PC-9 (cell line): ENCODE results near the gene EDEM1. TPM values are rescaled to one million over a fixed set of nuclear protein-coding genes. Genes with fewer than 3 reads are reported as not detected.

Experiments
- BruUV-seq: library from RNA; stranded (reverse); fragments of 400-500 nt; replicated peaks from 2 replicates; lab custom pipeline; 2021; lab: Mats Ljungman, UMichigan
- CTCF ChIA-PET: fragments of 300-600 bp; sonication (Branson Sonifier 250); formaldehyde crosslinking; loops from one replicate; lab custom pipeline; 2022; ENCODE audit warnings: antibody characterized with exemption; lab: Charles Lee
- POLR2A ChIA-PET: fragments of 300-600 bp; sonication (Branson Sonifier 250); formaldehyde crosslinking; loops from one replicate; lab custom pipeline; 2022; ENCODE audit warnings: antibody characterized with exemption; ENCODE audit not compliant: unreplicated experiment; lab: Charles Lee
- DNase-seq, 2 experiments: peaks; one replicate each; pipeline versions ENCODE4 v3.0.0 to v3.0.0-alpha.2; 2015 to 2022; ENCODE audit warnings: mixed read lengths in 1 of 2
- H2AFZ ChIP-seq: fragments of 200-600 bp; sonication (generic); 2 replicates; pipeline ENCODE4 v1.8.1; 2017; ENCODE audit warnings: antibody characterized with exemption
- H3F3A ChIP-seq: fragments of 200-600 bp; sonication (generic); 2 replicates; pipeline ENCODE4 v1.8.1; 2017; ENCODE audit warnings: antibody characterized with exemption, mild to moderate bottlenecking, low read depth; ENCODE audit not compliant: insufficient read depth
- H3K27ac ChIP-seq: fragments of 200-600 bp; sonication (generic); 2 replicates; pipeline ENCODE4 v1.6.1; 2016; ENCODE audit warnings: mixed run types
- H3K27me3 ChIP-seq: fragments of 200-600 bp; sonication (generic); 2 replicates; pipeline ENCODE4 v1.6.1; 2016; ENCODE audit warnings: low read depth, mixed run types; ENCODE audit not compliant: insufficient read depth
- H3K36me3 ChIP-seq: fragments of 200-600 bp; sonication (generic); 2 replicates; pipeline ENCODE4 v1.6.1; 2016; ENCODE audit warnings: low read depth, mixed run types
- H3K4me1 ChIP-seq: fragments of 200-600 bp; sonication (generic); replicated peaks from 2 replicates; pipeline ENCODE4 v1.6.1; 2016; ENCODE audit warnings: mixed run types; ENCODE audit not compliant: insufficient read depth
- H3K4me2 ChIP-seq: fragments of 200-600 bp; sonication (generic); 2 replicates; pipeline ENCODE4 v1.6.1; 2017; ENCODE audit warnings: mixed run types
- H3K4me3 ChIP-seq: fragments of 200-600 bp; sonication (generic); 2 replicates; pipeline ENCODE4 v1.6.1; 2016; ENCODE audit warnings: mixed run types
- H3K79me2 ChIP-seq: fragments of 200-600 bp; sonication (generic); 2 replicates; pipeline ENCODE4 v1.6.1; 2017; ENCODE audit warnings: low read depth, mixed run types
- H3K9me2 ChIP-seq: fragments of 200-600 bp; sonication (generic); 2 replicates; pipeline ENCODE4 v1.8.1; 2017; ENCODE audit warnings: mild to moderate bottlenecking; ENCODE audit not compliant: insufficient read depth
- H3K9me3 ChIP-seq: fragments of 200-600 bp; sonication (generic); 2 replicates; pipeline ENCODE4 v1.8.1; 2016; ENCODE audit warnings: low read depth; ENCODE audit not compliant: insufficient read depth
- H4K20me1 ChIP-seq: fragments of 200-600 bp; sonication (generic); 2 replicates; pipeline ENCODE4 v1.8.1; 2017; ENCODE audit not compliant: insufficient read depth
- EZH2 ChIP-seq: fragments of 200-600 bp; sonication (generic); IDR thresholded peaks from 2 replicates; pipeline ENCODE4 v1.8.0; 2017; ENCODE audit warnings: antibody characterized with exemption, low read depth
- intact Hi-C: fragments of 100-400 bp; cut with micrococcal nuclease; formaldehyde crosslinking; loops from one replicate; pipeline ENCODE4 v1.10.0; 2022; ENCODE audit not compliant: unreplicated experiment
- total RNA-seq: library from RNA; stranded (reverse); gene quantifications from 2 replicates; pipeline ENCODE4 v1.2.3, GENCODE V29; 2021
- TF ChIP-seq, protein P1 (sequence below): fragments of 200-600 bp; sonication (generic); conservative IDR thresholded peaks from 2 replicates; pipeline ENCODE4 v1.6.1; 2017; ENCODE audit warnings: mixed run types, antibody characterized with exemption, mild to moderate bottlenecking, moderate library complexity

The EDEM1 gene
- total RNA-seq, 1 experiment from 2014 or later = 55.9 TPM

DNA sequence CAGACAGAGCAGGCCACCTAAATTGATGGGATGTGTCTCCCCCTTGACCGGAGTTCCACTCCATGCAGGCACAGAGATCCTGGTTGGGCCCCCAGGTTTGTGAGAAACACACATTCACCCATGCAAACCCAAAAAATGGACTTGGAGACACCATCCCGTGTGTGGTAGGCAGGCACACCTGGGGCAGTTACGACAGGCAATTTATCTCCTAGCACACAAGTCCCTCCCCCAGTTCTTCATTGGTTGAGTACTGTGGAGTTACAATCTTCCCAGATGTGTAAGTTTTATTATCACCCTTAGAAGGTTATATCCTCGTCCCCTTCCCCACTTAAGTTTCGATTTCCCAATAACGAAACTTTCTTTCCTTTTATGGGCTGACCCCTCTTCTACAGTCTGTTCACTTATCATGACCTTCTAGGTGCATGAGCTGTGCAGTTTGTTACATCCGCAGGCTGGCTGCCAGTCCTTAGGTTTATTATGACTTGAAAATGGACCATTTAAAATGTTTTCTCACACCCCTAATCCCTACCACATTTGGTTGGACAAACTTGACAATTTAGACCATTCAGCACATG lies 38.1 kb upstream of the EDEM1 start:
- CTCF ChIA-PET = no interaction called here
- POLR2A ChIA-PET = no interaction called here
- no peaks in the 10 kb centered on the region; the same call in 1 of the 2 replicates for H3F3A ChIP-seq
- peaks cover 94% of the 10 kb centered on the region for H3K79me2 ChIP-seq
- peaks cover 9% of the 10 kb centered on the region for H3K4me1 ChIP-seq
- intact Hi-C loops = no loop called here
- H3K9me3 ChIP-seq = no peaks in the 10 kb centered on the region
- no peaks in the 10 kb centered on the region for H3K36me3 ChIP-seq
- no peak for DNase-seq
- H3K9me2 ChIP-seq = no peaks in the 10 kb centered on the region
- H3K27ac ChIP-seq = no peak overlapping the region
- TF ChIP-seq EZH2 = no peak
- TF ChIP-seq, protein P1, sequence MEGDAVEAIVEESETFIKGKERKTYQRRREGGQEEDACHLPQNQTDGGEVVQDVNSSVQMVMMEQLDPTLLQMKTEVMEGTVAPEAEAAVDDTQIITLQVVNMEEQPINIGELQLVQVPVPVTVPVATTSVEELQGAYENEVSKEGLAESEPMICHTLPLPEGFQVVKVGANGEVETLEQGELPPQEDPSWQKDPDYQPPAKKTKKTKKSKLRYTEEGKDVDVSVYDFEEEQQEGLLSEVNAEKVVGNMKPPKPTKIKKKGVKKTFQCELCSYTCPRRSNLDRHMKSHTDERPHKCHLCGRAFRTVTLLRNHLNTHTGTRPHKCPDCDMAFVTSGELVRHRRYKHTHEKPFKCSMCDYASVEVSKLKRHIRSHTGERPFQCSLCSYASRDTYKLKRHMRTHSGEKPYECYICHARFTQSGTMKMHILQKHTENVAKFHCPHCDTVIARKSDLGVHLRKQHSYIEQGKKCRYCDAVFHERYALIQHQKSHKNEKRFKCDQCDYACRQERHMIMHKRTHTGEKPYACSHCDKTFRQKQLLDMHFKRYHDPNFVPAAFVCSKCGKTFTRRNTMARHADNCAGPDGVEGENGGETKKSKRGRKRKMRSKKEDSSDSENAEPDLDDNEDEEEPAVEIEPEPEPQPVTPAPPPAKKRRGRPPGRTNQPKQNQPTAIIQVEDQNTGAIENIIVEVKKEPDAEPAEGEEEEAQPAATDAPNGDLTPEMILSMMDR = no peak
- no peak overlapping the region for H3K4me2 ChIP-seq
- peaks cover 20% of the 10 kb centered on the region for H4K20me1 ChIP-seq
- H3K4me3 ChIP-seq = no peak overlapping the region
- no peak overlapping the region for H2AFZ ChIP-seq
- no TSS peak for BruUV-seq
- no peaks in the 10 kb centered on the region for H3K27me3 ChIP-seq

DNA sequence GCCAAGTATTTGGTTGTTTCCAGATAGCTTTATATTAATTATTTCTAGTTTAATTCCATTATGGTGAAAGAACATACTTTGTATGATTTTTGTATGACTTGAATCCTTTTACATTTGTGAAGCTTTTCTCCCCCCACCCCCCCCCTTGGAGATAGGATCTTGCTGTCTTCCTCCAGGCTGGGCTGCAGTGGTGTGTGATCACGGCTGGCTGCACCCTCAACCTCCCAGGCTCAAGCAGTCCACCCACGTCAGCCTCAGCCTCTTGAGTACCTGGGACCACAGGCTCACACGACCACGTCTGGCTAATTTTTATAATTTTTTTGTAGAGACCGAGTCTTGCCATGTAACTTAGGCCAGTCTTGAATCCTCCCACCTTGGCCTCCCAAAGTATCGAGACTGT lies 35.9 kb upstream of the EDEM1 start:
- CTCF ChIA-PET = no interaction called here
- Histone ChIP-seq H3F3A (no peaks in the 10 kb centered on the region), H3K27ac (no peak overlapping the region), H2AFZ (no peak overlapping the region), H3K36me3 (no peaks in the 10 kb centered on the region), H3K9me3 (no peaks in the 10 kb centered on the region), H3K79me2 (peaks cover 96% of the 10 kb centered on the region), H4K20me1 (peaks cover 8% of the 10 kb centered on the region; the same call in 1 of the 2 replicates), H3K9me2 (no peaks in the 10 kb centered on the region), H3K27me3 (no peaks in the 10 kb centered on the region), H3K4me2 (no peak overlapping the region), H3K4me1 (no peaks in the 10 kb centered on the region), H3K4me3 (no peak overlapping the region)
- no peak for DNase-seq
- no TSS peak for BruUV-seq
- no peak for TF ChIP-seq EZH2
- TF ChIP-seq, protein P1 = no peak
- POLR2A ChIA-PET = no interaction called here
- intact Hi-C loops = no loop called here

DNA sequence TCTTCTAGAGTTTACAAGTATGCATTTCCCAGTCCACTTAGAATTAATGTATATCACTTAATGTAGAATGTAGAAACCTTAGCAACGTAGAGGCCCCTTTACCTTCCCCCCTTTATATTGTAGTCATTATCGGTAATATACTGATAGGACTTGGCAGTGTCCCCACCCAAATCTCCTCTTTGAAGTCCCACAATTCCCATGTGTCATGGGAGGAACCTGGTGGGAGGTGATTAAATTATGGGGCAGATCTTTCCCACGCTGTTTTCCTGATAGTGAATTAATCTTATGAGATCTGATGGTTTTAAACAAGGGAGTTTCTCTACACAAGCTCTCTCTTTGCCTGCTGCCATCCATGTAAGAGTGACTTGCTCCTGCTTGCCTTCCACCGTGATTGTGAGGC lies 34.4 kb upstream of the EDEM1 start:
- intact Hi-C loops = no loop called here
- H3K79me2 ChIP-seq = peaks cover 95% of the 10 kb centered on the region
- no peaks in the 10 kb centered on the region for H3F3A ChIP-seq
- no peaks in the 10 kb centered on the region for H3K27me3 ChIP-seq
- TF ChIP-seq, protein P1 = no peak
- no peak for TF ChIP-seq EZH2
- no peaks in the 10 kb centered on the region for H3K36me3 ChIP-seq
- no peak overlapping the region for H3K4me2 ChIP-seq
- H3K4me3 ChIP-seq = no peak overlapping the region
- DNase-seq = no peak
- no TSS peak for BruUV-seq
- CTCF ChIA-PET = no interaction called here
- H3K27ac ChIP-seq = no peak overlapping the region
- H2AFZ ChIP-seq = no peak overlapping the region
- POLR2A ChIA-PET = no interaction called here
- H3K4me1 ChIP-seq = no peaks in the 10 kb centered on the region
- H4K20me1 ChIP-seq = peaks cover 8% of the 10 kb centered on the region; the same call in 1 of the 2 replicates
- no peaks in the 10 kb centered on the region for H3K9me3 ChIP-seq
- H3K9me2 ChIP-seq = no peaks in the 10 kb centered on the region
